ENCODE measurements around the gene PLEKHG3.

The PLEKHG3 gene

GRCh38 chr14:64746298-64747250, 42.4 kb downstream of the PLEKHG3 start:
- no peak overlapping the region for H3K9ac ChIP-seq (ENCODE audit: insufficient read length, low read depth)
- H3K4me1 ChIP-seq (ENCODE audit: insufficient read depth, insufficient read length), result no peaks in the 10 kb centered on the region
- H3K9me3 ChIP-seq (ENCODE audit: insufficient read depth, low read length), result no peaks in the 10 kb centered on the region
- H3K4me3 ChIP-seq (ENCODE audit: insufficient read length, low read depth), result no peak overlapping the region
- TF ChIP-seq SUZ12 (IDR thresholded peaks at IDR 0.05; ENCODE audit: extremely low read depth, insufficient read depth, insufficient read length) (no peak), ZNF274 (IDR thresholded peaks at IDR 0.05; ENCODE audit: low read depth, low read length) (no peak), YY1 (IDR thresholded peaks at IDR 0.05; ENCODE audit: insufficient read depth, insufficient read length) (no peak)
- peaks cover 77% of the 10 kb centered on the region for H3K36me3 ChIP-seq (ENCODE audit: insufficient read depth, insufficient read length, low read length)
- no peaks in the 10 kb centered on the region for H3K27me3 ChIP-seq (ENCODE audit: insufficient read depth, insufficient read length)
- DNase-seq (ENCODE audit: low read depth, low spot score), result no peak

- Histone ChIP-seq H3K9ac (ENCODE audit: insufficient read length, low read depth) (no peak overlapping the region), H3K9me3 (ENCODE audit: insufficient read depth, low read length) (no peaks in the 10 kb centered on the region), H3K4me3 (ENCODE audit: insufficient read length, low read depth) (no peak overlapping the region), H3K36me3 (ENCODE audit: insufficient read depth, insufficient read length, low read length) (peaks cover 69% of the 10 kb centered on the region), H3K4me1 (ENCODE audit: insufficient read depth, insufficient read length) (no peaks in the 10 kb centered on the region), H3K27me3 (ENCODE audit: insufficient read depth, insufficient read length) (no peaks in the 10 kb centered on the region)
- no peak for DNase-seq (ENCODE audit: low read depth, low spot score)
- TF ChIP-seq ZNF274 (IDR thresholded peaks at IDR 0.05; ENCODE audit: low read depth, low read length) (no peak), SUZ12 (IDR thresholded peaks at IDR 0.05; ENCODE audit: extremely low read depth, insufficient read depth, insufficient read length) (no peak), YY1 (IDR thresholded peaks at IDR 0.05; ENCODE audit: insufficient read depth, insufficient read length) (no peak)
Measured at GRCh38 chr14:64747327-64747726, 43.1 kb downstream of the PLEKHG3 start.

- Histone ChIP-seq H3K27me3 (ENCODE audit: insufficient read depth, insufficient read length) (no peaks in the 10 kb centered on the region), H3K4me1 (ENCODE audit: insufficient read depth, insufficient read length) (no peaks in the 10 kb centered on the region), H3K9me3 (ENCODE audit: insufficient read depth, low read length) (no peaks in the 10 kb centered on the region), H3K9ac (ENCODE audit: insufficient read length, low read depth) (no peak overlapping the region), H3K4me3 (ENCODE audit: insufficient read length, low read depth) (no peak overlapping the region), H3K36me3 (ENCODE audit: insufficient read depth, insufficient read length, low read length) (peaks cover 57% of the 10 kb centered on the region)
- TF ChIP-seq ZNF274 (IDR thresholded peaks at IDR 0.05; ENCODE audit: low read depth, low read length) (no peak), YY1 (IDR thresholded peaks at IDR 0.05; ENCODE audit: insufficient read depth, insufficient read length) (no peak), SUZ12 (IDR thresholded peaks at IDR 0.05; ENCODE audit: extremely low read depth, insufficient read depth, insufficient read length) (no peak)
- no peak for DNase-seq (ENCODE audit: low read depth, low spot score)
Measured at GRCh38 chr14:64748521-64748920, 44.3 kb downstream of the PLEKHG3 start.

GRCh38 chr14:64748995-64749714, 44.9 kb downstream of the PLEKHG3 start:
- H3K36me3 ChIP-seq (ENCODE audit: insufficient read depth, insufficient read length, low read length), result peaks cover 51% of the 10 kb centered on the region
- H3K9ac ChIP-seq (ENCODE audit: insufficient read length, low read depth), result no peak overlapping the region
- H3K9me3 ChIP-seq (ENCODE audit: insufficient read depth, low read length), result no peaks in the 10 kb centered on the region
- DNase-seq (ENCODE audit: low read depth, low spot score), result no peak
- no peaks in the 10 kb centered on the region for H3K27me3 ChIP-seq (ENCODE audit: insufficient read depth, insufficient read length)
- no peak for TF ChIP-seq ZNF274 (IDR thresholded peaks at IDR 0.05; ENCODE audit: low read depth, low read length)
- no peak for TF ChIP-seq YY1 (IDR thresholded peaks at IDR 0.05; ENCODE audit: insufficient read depth, insufficient read length)
- TF ChIP-seq SUZ12 (IDR thresholded peaks at IDR 0.05; ENCODE audit: extremely low read depth, insufficient read depth, insufficient read length), result no peak
- H3K4me1 ChIP-seq (ENCODE audit: insufficient read depth, insufficient read length), result no peaks in the 10 kb centered on the region
- H3K4me3 ChIP-seq (ENCODE audit: insufficient read length, low read depth), result no peak overlapping the region

GRCh38 chr14:64752909-64753308, 48.7 kb downstream of the PLEKHG3 start:
- no peak for DNase-seq (ENCODE audit: low read depth, low spot score)
- no peaks in the 10 kb centered on the region for H3K4me1 ChIP-seq (ENCODE audit: insufficient read depth, insufficient read length)
- H3K4me3 ChIP-seq (ENCODE audit: insufficient read length, low read depth), result no peak overlapping the region
- H3K9me3 ChIP-seq (ENCODE audit: insufficient read depth, low read length), result peaks cover 5% of the 10 kb centered on the region; the same call in 1 of the 2 replicates
- no peak for TF ChIP-seq YY1 (IDR thresholded peaks at IDR 0.05; ENCODE audit: insufficient read depth, insufficient read length)
- TF ChIP-seq ZNF274 (IDR thresholded peaks at IDR 0.05; ENCODE audit: low read depth, low read length), result no peak
- TF ChIP-seq SUZ12 (IDR thresholded peaks at IDR 0.05; ENCODE audit: extremely low read depth, insufficient read depth, insufficient read length), result no peak
- H3K9ac ChIP-seq (ENCODE audit: insufficient read length, low read depth), result no peak overlapping the region
- H3K27me3 ChIP-seq (ENCODE audit: insufficient read depth, insufficient read length), result no peaks in the 10 kb centered on the region
- H3K36me3 ChIP-seq (ENCODE audit: insufficient read depth, insufficient read length, low read length), result peaks cover 17% of the 10 kb centered on the region

GRCh38 chr14:64753374-64753773, 49.1 kb downstream of the PLEKHG3 start:
- TF ChIP-seq YY1 (IDR thresholded peaks at IDR 0.05; ENCODE audit: insufficient read depth, insufficient read length) (no peak), ZNF274 (IDR thresholded peaks at IDR 0.05; ENCODE audit: low read depth, low read length) (no peak), SUZ12 (IDR thresholded peaks at IDR 0.05; ENCODE audit: extremely low read depth, insufficient read depth, insufficient read length) (no peak)
- Histone ChIP-seq H3K36me3 (ENCODE audit: insufficient read depth, insufficient read length, low read length) (peaks cover 12% of the 10 kb centered on the region), H3K4me1 (ENCODE audit: insufficient read depth, insufficient read length) (no peaks in the 10 kb centered on the region), H3K9ac (ENCODE audit: insufficient read length, low read depth) (no peak overlapping the region), H3K9me3 (ENCODE audit: insufficient read depth, low read length) (peaks cover 5% of the 10 kb centered on the region; the same call in 1 of the 2 replicates), H3K27me3 (ENCODE audit: insufficient read depth, insufficient read length) (no peaks in the 10 kb centered on the region), H3K4me3 (ENCODE audit: insufficient read length, low read depth) (no peak overlapping the region)
- no peak for DNase-seq (ENCODE audit: low read depth, low spot score)

GRCh38 chr14:64753999-64754398, 49.8 kb downstream of the PLEKHG3 start:
- Histone ChIP-seq H3K27me3 (ENCODE audit: insufficient read depth, insufficient read length) (no peaks in the 10 kb centered on the region), H3K4me3 (ENCODE audit: insufficient read length, low read depth) (no peak overlapping the region), H3K4me1 (ENCODE audit: insufficient read depth, insufficient read length) (peaks cover 2% of the 10 kb centered on the region), H3K36me3 (ENCODE audit: insufficient read depth, insufficient read length, low read length) (peaks cover 12% of the 10 kb centered on the region), H3K9ac (ENCODE audit: insufficient read length, low read depth) (no peak overlapping the region), H3K9me3 (ENCODE audit: insufficient read depth, low read length) (peaks cover 5% of the 10 kb centered on the region; the same call in 1 of the 2 replicates)
- DNase-seq (ENCODE audit: low read depth, low spot score), result no peak
- no peak for TF ChIP-seq SUZ12 (IDR thresholded peaks at IDR 0.05; ENCODE audit: extremely low read depth, insufficient read depth, insufficient read length)
- no peak for TF ChIP-seq YY1 (IDR thresholded peaks at IDR 0.05; ENCODE audit: insufficient read depth, insufficient read length)
- no peak for TF ChIP-seq ZNF274 (IDR thresholded peaks at IDR 0.05; ENCODE audit: low read depth, low read length)
